MCF 10A (cell line): ENCODE data around the gene NDUFAF3. TPM values are rescaled to one million over a fixed set of nuclear protein-coding genes. Genes with fewer than 3 reads are reported as not detected.
A peak's percentile ranks its signal among the peaks of the same experiment; 100 is the strongest.

ENCODE experiments used
- BruUV-seq: library from RNA; stranded (reverse); fragments of 400-500 nt; replicated peaks from 2 replicates; lab custom pipeline; 2021; lab: Mats Ljungman, UMichigan
- CTCF ChIA-PET: fragments of 300-600 bp; sonication (Branson Sonifier 250); formaldehyde crosslinking; extraction: SDS; loops from one replicate; lab custom pipeline; 2021; ENCODE audit warnings: antibody characterized with exemption, inconsistent platforms; lab: Yijun Ruan, JAX
- POLR2A ChIA-PET: fragments of 300-600, 350-650 bp; sonication (Branson Sonifier 250); formaldehyde crosslinking; extraction: SDS; loops from one replicate; lab custom pipeline; 2020; ENCODE audit warnings: antibody characterized with exemption, inconsistent platforms; lab: Yijun Ruan, JAX
- DNase-seq: peaks from one replicate; pipeline ENCODE4 v3.0.0-alpha.2; 2018; ENCODE audit not compliant: unreplicated experiment
- H3K27ac Mint-ChIP-seq: one replicate; pipeline ENCODE4 v1.8.0; 2022; ENCODE audit warnings: mild to moderate bottlenecking, low read depth, mixed read lengths; ENCODE audit not compliant: unreplicated experiment
- H3K27me3 Mint-ChIP-seq: one replicate; pipeline ENCODE4 v1.8.0; 2022; ENCODE audit warnings: mixed read lengths; ENCODE audit not compliant: insufficient read depth, unreplicated experiment
- H3K36me3 Mint-ChIP-seq: one replicate; pipeline ENCODE4 v1.8.0; 2022; ENCODE audit warnings: mild to moderate bottlenecking, moderate library complexity, mixed read lengths; ENCODE audit not compliant: insufficient read depth, unreplicated experiment
- H3K4me1 Mint-ChIP-seq: one replicate; pipeline ENCODE4 v1.8.0; 2022; ENCODE audit warnings: mixed read lengths; ENCODE audit not compliant: insufficient read depth, unreplicated experiment
- H3K4me3 Mint-ChIP-seq: one replicate; pipeline ENCODE4 v1.8.0; 2022; ENCODE audit warnings: mild to moderate bottlenecking, moderate library complexity, mixed read lengths; ENCODE audit not compliant: unreplicated experiment
- H3K9me3 Mint-ChIP-seq: one replicate; pipeline ENCODE4 v1.8.0; 2022; ENCODE audit warnings: mixed read lengths; ENCODE audit not compliant: unreplicated experiment
- CTCF ChIP-seq: fragments of 200-600 bp; IDR thresholded peaks from one replicate; pipeline ENCODE4 v1.8.0; 2022; ENCODE audit warnings: antibody characterized with exemption, mild to moderate bottlenecking; ENCODE audit not compliant: unreplicated experiment
- intact Hi-C: fragments of 100-400 bp; cut with micrococcal nuclease; formaldehyde crosslinking; loops from 2 replicates; pipeline ENCODE4 v1.14.1; 2022
- total RNA-seq: library from RNA; stranded (reverse); gene quantifications from 2 replicates; pipeline ENCODE4 v1.2.3, GENCODE V29; 2022

NDUFAF3 gene
- total RNA-seq, 1 experiment from 2014 or later = 77.8 TPM

DNA sequence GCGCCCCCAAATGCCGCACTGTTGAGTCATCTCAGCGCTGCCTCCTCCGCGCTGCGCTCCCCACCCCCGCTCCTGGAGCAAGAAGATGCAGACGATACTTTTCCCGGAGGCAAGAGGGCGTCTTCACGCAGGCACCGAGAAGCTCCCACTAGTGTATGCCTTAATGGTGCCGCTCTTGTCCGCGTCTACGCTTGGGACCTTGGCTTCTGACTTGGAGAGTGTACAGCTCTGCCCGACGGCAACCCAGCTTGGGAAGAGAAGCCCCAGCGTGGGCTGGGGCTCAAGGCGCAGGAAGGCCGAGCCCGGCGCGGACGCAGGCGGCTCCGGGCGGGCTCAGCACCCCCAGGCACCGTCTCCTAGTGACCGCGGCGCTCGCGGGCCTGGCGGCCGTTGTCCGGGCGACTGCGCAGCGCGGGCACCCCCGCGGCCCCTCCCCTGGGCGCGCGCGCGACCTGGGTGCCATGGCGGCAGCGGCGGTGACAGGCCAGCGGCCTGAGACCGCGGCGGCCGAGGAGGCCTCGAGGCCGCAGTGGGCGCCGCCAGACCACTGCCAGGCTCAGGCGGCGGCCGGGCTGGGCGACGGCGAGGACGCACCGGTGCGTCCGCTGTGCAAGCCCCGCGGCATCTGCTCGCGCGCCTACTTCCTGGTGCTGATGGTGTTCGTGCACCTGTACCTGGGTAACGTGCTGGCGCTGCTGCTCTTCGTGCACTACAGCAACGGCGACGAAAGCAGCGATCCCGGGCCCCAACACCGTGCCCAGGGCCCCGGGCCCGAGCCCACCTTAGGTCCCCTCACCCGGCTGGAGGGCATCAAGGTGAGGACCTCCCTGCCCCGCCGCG is 31.9 kb upstream of the NDUFAF3 start, which contains the start of gene P4HTM:
P4HTM (plus strand) TSS at position 446 of the 840 bp plus-strand sequence; CDS start at position 462, 16 bp downstream.
- peaks cover 29% of the 10 kb centered on the region for H3K4me1 Mint-ChIP-seq
- H3K4me3 Mint-ChIP-seq = peak within 1 kb of the TSS; percentile 89
- POLR2A ChIA-PET = interaction anchor here (0.7 to 7.4 kb wide), 12 partner anchors 10 to 361 kb away, joined by 3 to 131 read pairs (median 4); partner anchors contain the start of genes ARIH2, DALRD3, IMPDH2 and LAMB2
- peak within 1 kb of the TSS; percentile 71 for H3K27ac Mint-ChIP-seq
- CTCF ChIA-PET = interaction anchor here (0.7 to 5.7 kb wide), 12 partner anchors 9 to 459 kb away, joined by 3 to 38 read pairs (median 3); partner anchors contain the start of genes DALRD3, IMPDH2, NDUFAF3 and QRICH1
- H3K27me3 Mint-ChIP-seq = no peaks in the 10 kb centered on the region
- intact Hi-C loops = loop anchor here (2.0 kb wide), 3 partner anchors 17 to 459 kb away; partner anchors contain the start of gene WDR6
- no TSS peak for BruUV-seq
- peaks cover 12% of the 10 kb centered on the region for H3K36me3 Mint-ChIP-seq
- DNase-seq = peak; percentile 82
- no peaks in the 10 kb centered on the region for H3K9me3 Mint-ChIP-seq
- peak; percentile 13 for TF ChIP-seq CTCF

DNA sequence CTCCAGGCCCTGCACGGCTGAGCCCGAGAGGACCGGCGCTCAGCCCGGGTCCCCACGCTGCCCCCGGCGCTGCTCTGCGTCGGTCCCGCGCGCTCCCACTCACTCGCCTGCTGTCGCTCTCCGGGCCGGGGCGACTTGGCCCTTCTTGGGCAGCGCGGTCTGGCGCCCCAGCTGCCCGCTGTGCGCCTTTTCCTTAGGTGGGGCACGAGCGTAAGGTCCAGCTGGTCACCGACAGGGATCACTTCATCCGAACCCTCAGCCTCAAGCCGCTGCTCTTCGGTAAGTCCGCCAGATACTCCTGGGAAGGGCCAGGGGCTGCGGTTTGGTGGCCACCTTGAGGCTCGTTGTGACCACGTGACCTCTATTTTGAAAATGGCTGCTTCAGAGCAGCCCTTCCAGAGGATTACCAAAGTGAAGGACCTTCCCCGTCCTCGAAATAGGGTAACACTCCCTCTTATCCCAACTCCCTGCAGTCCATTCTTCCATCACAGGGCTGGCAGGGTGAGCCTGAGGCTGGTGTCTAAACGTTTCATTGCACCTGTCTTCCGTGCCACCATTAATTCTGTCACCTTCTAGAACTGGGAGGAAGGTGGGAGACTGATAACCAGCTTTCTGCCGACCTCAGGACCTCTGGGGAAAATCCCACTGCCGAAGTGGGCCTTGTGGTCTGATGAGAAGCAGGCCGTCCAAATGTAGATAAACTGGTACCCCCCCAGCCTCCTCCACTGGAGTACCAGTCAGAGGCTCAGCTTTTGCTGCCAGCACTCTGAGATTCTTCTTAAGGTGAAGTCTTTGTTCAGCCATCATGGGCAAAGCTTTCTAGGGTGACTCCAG is 31.1 kb upstream of the NDUFAF3 start:
- BruUV-seq = no TSS peak
- Mint-ChIP-seq H3K27me3 (no peaks in the 10 kb centered on the region), H3K4me3 (peak overlapping the region; percentile 89), H3K9me3 (no peaks in the 10 kb centered on the region), H3K4me1 (peaks cover 29% of the 10 kb centered on the region), H3K27ac (no peak overlapping the region), H3K36me3 (peaks cover 16% of the 10 kb centered on the region)
- intact Hi-C loops = no loop called here
- POLR2A ChIA-PET = interaction anchor here (0.6 to 7.4 kb wide), 10 partner anchors 16 to 557 kb away, joined by 3 to 131 read pairs (median 4); partner anchors contain the start of genes DALRD3, IMPDH2, NDUFAF3 and QRICH1
- no peak for TF ChIP-seq CTCF
- DNase-seq = no peak
- CTCF ChIA-PET = interaction anchor here (1.1 to 5.7 kb wide), 4 partner anchors 17 to 459 kb away, joined by 3 to 38 read pairs (median 4); partner anchors contain the start of genes NDUFAF3 and WDR6

GRCh38 chr3:48991851-48992545 is 29.9 kb upstream of the NDUFAF3 start:
- no peak overlapping the region for H3K27ac Mint-ChIP-seq
- POLR2A ChIA-PET = interaction anchor here (0.8 to 7.4 kb wide), 7 partner anchors 13 to 101 kb away, joined by 3 to 131 read pairs (median 5); partner anchors contain the start of genes DALRD3, IMPDH2, NDUFAF3 and WDR6
- H3K9me3 Mint-ChIP-seq = no peaks in the 10 kb centered on the region
- DNase-seq = no peak
- peaks cover 8% of the 10 kb centered on the region for H3K36me3 Mint-ChIP-seq
- TF ChIP-seq CTCF = no peak
- TSS peak; percentile 23 for BruUV-seq
- CTCF ChIA-PET = interaction anchor here (0.8 to 1.3 kb wide), 4 partner anchors 13 to 458 kb away, joined by 3 to 6 read pairs (median 4); partner anchors contain the start of gene NDUFAF3
- no peaks in the 10 kb centered on the region for H3K27me3 Mint-ChIP-seq
- intact Hi-C loops = no loop called here
- H3K4me3 Mint-ChIP-seq = peak overlapping the region; percentile 89
- H3K4me1 Mint-ChIP-seq = peaks cover 29% of the 10 kb centered on the region
